Measurements from ENCODE around the gene CEMP1.

CEMP1 gene

GRCh38 chr16:2481676-2482075 is 49.5 kb downstream of the CEMP1 start:
- no peak for DNase-seq (ENCODE audit: low read depth)

GRCh38 chr16:2480948-2481347 is 50.3 kb downstream of the CEMP1 start:
- DNase-seq (ENCODE audit: low read depth), result no peak
- TF ChIP-seq, protein P1, sequence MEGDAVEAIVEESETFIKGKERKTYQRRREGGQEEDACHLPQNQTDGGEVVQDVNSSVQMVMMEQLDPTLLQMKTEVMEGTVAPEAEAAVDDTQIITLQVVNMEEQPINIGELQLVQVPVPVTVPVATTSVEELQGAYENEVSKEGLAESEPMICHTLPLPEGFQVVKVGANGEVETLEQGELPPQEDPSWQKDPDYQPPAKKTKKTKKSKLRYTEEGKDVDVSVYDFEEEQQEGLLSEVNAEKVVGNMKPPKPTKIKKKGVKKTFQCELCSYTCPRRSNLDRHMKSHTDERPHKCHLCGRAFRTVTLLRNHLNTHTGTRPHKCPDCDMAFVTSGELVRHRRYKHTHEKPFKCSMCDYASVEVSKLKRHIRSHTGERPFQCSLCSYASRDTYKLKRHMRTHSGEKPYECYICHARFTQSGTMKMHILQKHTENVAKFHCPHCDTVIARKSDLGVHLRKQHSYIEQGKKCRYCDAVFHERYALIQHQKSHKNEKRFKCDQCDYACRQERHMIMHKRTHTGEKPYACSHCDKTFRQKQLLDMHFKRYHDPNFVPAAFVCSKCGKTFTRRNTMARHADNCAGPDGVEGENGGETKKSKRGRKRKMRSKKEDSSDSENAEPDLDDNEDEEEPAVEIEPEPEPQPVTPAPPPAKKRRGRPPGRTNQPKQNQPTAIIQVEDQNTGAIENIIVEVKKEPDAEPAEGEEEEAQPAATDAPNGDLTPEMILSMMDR (conservative IDR thresholded peaks at IDR 0.05; ENCODE audit: low read depth, low read length), result no peak
- no peak overlapping the region for H3K4me3 ChIP-seq (ENCODE audit: low read depth, low read length)

More at GRCh38 chr16:2481676-2482075, 49.5 kb downstream of the CEMP1 start:
- TF ChIP-seq, protein P1 (conservative IDR thresholded peaks at IDR 0.05; ENCODE audit: low read depth, low read length), result no peak
- no peak overlapping the region for H3K4me3 ChIP-seq (ENCODE audit: low read depth, low read length)

All from choroid plexus epithelial cell (primary cell).